Renal cortex interstitium (tissue), 11 donors: ENCODE results near the gene CARHSP1. TPM values are rescaled to one million over a fixed set of nuclear protein-coding genes. Genes with fewer than 3 reads are reported as not detected.
"Not testable (repeated sequence)": the region's sequence is repeated elsewhere in the genome, so short reads cannot be mapped to it uniquely, and the experiment has no call there.

ENCODE experiments used
- DNase-seq, 11 donors: peaks; one replicate each; pipeline ENCODE4 v3.0.0-alpha.2; 2013; ENCODE audit warnings: low read depth in 9 of 11, low spot score in 4 of 11; ENCODE audit errors: extremely low read depth in 1 of 11
- polyA plus RNA-seq, 3 donors: library from polyadenylated mRNA; unstranded; fragments of 120-200 nt; gene quantifications; one replicate each; pipeline ENCODE4 v1.2.1, GENCODE V29; 2013; ENCODE audit not compliant: insufficient read length in 3 of 3

The CARHSP1 gene
- polyA plus RNA-seq, 3 donors, result 64.2 to 90.1 (median 77.0) TPM

GRCh38 chr16:8816967-8817655 is 51.7 kb downstream of the CARHSP1 start:
- no peak for DNase-seq

- no peak for DNase-seq
Observed at GRCh38 chr16:8814095-8814806, 54.6 kb downstream of the CARHSP1 start.

GRCh38 chr16:8812162-8812843 is 56.5 kb downstream of the CARHSP1 start:
- no peak for DNase-seq

GRCh38 chr16:8808613-8809353 is 60.0 kb downstream of the CARHSP1 start:
- DNase-seq, result no peak

- DNase-seq, result no peak
Observed at GRCh38 chr16:8808009-8808408, 60.8 kb downstream of the CARHSP1 start.

GRCh38 chr16:8807189-8807588 is 61.6 kb downstream of the CARHSP1 start:
- no peak for DNase-seq

GRCh38 chr16:8806272-8806983 is 62.4 kb downstream of the CARHSP1 start:
- no peak for DNase-seq

- no peak for DNase-seq
Observed at GRCh38 chr16:8804313-8804712, 64.5 kb downstream of the CARHSP1 start.

- DNase-seq, result not testable (repeated sequence)
Observed at GRCh38 chr16:8803733-8804132, 65.1 kb downstream of the CARHSP1 start.

Other genes starting within 250 kb of the CARHSP1 start
- 10 to 100 TPM; 19.5 to 30.9 (median 22.0) TPM for gene METTL22, start 247.3 kb downstream of the CARHSP1 start, polyA plus RNA-seq
- 10 to 100 TPM; 57.0 to 68.6 (median 65.7) TPM for gene ABAT, start 194.4 kb downstream of the CARHSP1 start, polyA plus RNA-seq
- gene TMEM186, start 71.4 kb downstream of the CARHSP1 start, polyA plus RNA-seq, result 10 to 100 TPM; 16.2 to 16.9 (median 16.9) TPM
- gene PMM2, start 71.2 kb downstream of the CARHSP1 start, polyA plus RNA-seq, result 10 to 100 TPM; 19.8 to 24.5 (median 24.3) TPM
- gene LITAFD, start 13.3 kb upstream of the CARHSP1 start, polyA plus RNA-seq, result under 1 TPM in 1 of 3 donors, not detected in 2; 0.20 TPM
- gene USP7, start 94.9 kb upstream of the CARHSP1 start, polyA plus RNA-seq, result 100 to 1,000 TPM; 116 to 129 (median 124) TPM
- gene HAPSTR1, start 222.6 kb upstream of the CARHSP1 start, polyA plus RNA-seq, result 10 to 100 TPM; 44.5 to 51.5 (median 46.2) TPM